Endothelial cell (in vitro differentiated cells): ENCODE results near the gene KRTAP4-9. TPM values are rescaled to one million over a fixed set of nuclear protein-coding genes. Genes with fewer than 3 reads are reported as not detected.

ENCODE experiments used
- DNase-seq: peaks from one replicate; pipeline ENCODE4 v3.0.0; 2021; ENCODE audit warnings: low spot score
- H3K27ac Mint-ChIP-seq: one replicate; pipeline ENCODE4 v1.8.0; 2021; ENCODE audit warnings: mixed read lengths, inconsistent platforms; ENCODE audit not compliant: unreplicated experiment
- H3K27me3 Mint-ChIP-seq: one replicate; pipeline ENCODE4 v1.8.0; 2021; ENCODE audit warnings: mild to moderate bottlenecking, moderate library complexity, mixed read lengths, inconsistent platforms; ENCODE audit not compliant: unreplicated experiment
- H3K36me3 Mint-ChIP-seq: one replicate; pipeline ENCODE4 v1.8.0; 2021; ENCODE audit warnings: mild to moderate bottlenecking, low read depth, mixed read lengths, inconsistent platforms; ENCODE audit not compliant: unreplicated experiment
- H3K4me1 Mint-ChIP-seq: one replicate; pipeline ENCODE4 v1.8.0; 2021; ENCODE audit warnings: mild to moderate bottlenecking, mixed read lengths, inconsistent platforms; ENCODE audit not compliant: unreplicated experiment
- H3K4me3 Mint-ChIP-seq: one replicate; pipeline ENCODE4 v1.8.0; 2021; ENCODE audit warnings: mild to moderate bottlenecking, mixed read lengths, inconsistent platforms; ENCODE audit not compliant: unreplicated experiment
- H3K9me3 Mint-ChIP-seq: one replicate; pipeline ENCODE4 v1.8.0; 2021; ENCODE audit warnings: mixed read lengths, inconsistent platforms; ENCODE audit not compliant: unreplicated experiment
- CTCF ChIP-seq: fragments of 200-600 bp; sonication (generic); IDR thresholded peaks from one replicate; pipeline ENCODE4 v1.5.0; 2021; ENCODE audit warnings: antibody characterized with exemption; ENCODE audit not compliant: unreplicated experiment
- total RNA-seq: library from RNA; stranded (reverse); fragmentation: NEBNext Ultra II Directional; extraction: Animal tissue kit (Norgen Biotek cat#: 25700); gene quantifications from one replicate; pipeline ENCODE4 v1.2.1, GENCODE V29; 2021; ENCODE audit not compliant: unreplicated experiment

KRTAP4-9 gene
- total RNA-seq, 1 donor from 2014 or later = not detected

DNA sequence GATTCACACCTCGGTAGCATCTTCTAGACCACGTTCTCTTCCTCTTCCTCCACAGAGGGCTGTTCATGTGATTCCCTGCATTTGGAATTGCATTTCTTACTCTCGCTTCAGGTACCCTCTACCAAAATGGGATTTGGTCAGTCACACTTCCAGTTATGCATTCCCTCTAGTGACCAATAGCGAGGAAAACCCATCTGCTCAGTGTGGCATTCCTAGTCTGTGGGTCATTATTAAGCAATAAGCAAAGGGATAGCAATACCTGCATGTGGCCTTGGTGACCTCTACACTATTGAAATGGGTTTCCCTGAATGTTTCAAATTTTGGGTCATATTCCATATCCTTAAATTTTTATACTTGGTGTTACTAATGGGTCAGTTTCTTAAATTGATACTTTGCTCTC, 44.8 kb downstream of the KRTAP4-9 start:
- Mint-ChIP-seq H3K27ac (no peak overlapping the region), H3K4me3 (no peak overlapping the region), H3K4me1 (peaks cover 7% of the 10 kb centered on the region), H3K9me3 (no peaks in the 10 kb centered on the region), H3K27me3 (peaks cover under 1% of the 10 kb centered on the region), H3K36me3 (no peaks in the 10 kb centered on the region)
- no peak for DNase-seq
- no peak for TF ChIP-seq CTCF

DNA sequence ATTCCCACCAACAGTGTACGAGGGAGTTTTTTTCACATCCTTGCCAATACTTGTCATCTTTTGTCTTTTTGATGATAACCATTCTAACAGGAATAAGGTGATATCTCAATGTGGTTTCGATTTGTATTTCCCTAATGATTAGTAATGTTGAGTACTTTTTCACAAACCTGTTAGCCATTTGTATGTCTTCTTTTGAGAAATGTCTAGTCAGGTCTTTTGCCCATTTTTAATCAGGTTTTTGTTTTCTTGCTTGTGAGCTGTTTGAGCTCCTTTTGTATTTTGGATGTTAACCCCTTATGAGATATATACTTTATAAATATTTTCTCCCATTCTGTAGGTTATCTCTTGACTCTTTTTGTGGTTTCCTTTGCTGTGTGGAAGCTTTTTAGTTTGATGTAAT, 46.3 kb downstream of the KRTAP4-9 start:
- H3K27me3 Mint-ChIP-seq = no peaks in the 10 kb centered on the region
- no peaks in the 10 kb centered on the region for H3K4me1 Mint-ChIP-seq
- TF ChIP-seq CTCF = no peak
- H3K27ac Mint-ChIP-seq = no peak overlapping the region
- H3K4me3 Mint-ChIP-seq = no peak overlapping the region
- H3K9me3 Mint-ChIP-seq = no peaks in the 10 kb centered on the region
- DNase-seq = no peak
- no peaks in the 10 kb centered on the region for H3K36me3 Mint-ChIP-seq

DNA sequence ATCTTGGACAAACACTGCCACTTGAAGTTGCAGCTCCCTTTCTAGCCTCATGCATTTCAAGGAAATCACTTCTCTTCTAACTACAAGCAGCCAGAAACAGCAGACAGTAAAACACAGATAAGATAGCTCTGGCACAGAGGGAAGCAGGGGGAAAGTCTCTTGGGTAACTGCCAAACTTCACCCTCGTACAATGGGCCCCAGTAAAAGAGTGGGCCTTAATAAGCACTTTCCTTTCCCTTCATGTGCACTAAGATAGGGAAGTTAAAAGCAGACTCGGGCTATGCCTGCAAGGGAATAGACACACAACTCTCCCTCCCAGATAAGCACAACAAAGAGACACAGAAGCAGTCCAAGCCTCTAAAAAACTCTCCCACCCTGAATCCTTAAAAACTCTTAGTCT, 48.7 kb downstream of the KRTAP4-9 start:
- H3K4me1 Mint-ChIP-seq = no peaks in the 10 kb centered on the region
- no peak overlapping the region for H3K4me3 Mint-ChIP-seq
- TF ChIP-seq CTCF = no peak
- no peaks in the 10 kb centered on the region for H3K27me3 Mint-ChIP-seq
- DNase-seq = no peak
- H3K9me3 Mint-ChIP-seq = no peaks in the 10 kb centered on the region
- no peaks in the 10 kb centered on the region for H3K36me3 Mint-ChIP-seq
- H3K27ac Mint-ChIP-seq = no peak overlapping the region

Other genes starting within 250 kb of the KRTAP4-9 start
- not detected for gene KRT12, start 238.2 kb upstream of the KRTAP4-9 start, total RNA-seq
- not detected for gene KRT20, start 220.1 kb upstream of the KRTAP4-9 start, total RNA-seq
- gene KRT23, start 167.7 kb upstream of the KRTAP4-9 start, total RNA-seq = not detected
- gene KRT39, start 138.4 kb upstream of the KRTAP4-9 start, total RNA-seq = 0.15 TPM
- not detected for gene KRT40, start 121.1 kb upstream of the KRTAP4-9 start, total RNA-seq
- not detected for gene KRTAP3-3, start 111.2 kb upstream of the KRTAP4-9 start, total RNA-seq
- gene KRTAP3-2, start 105.5 kb upstream of the KRTAP4-9 start, total RNA-seq = not detected
- gene KRTAP3-1, start 96.3 kb upstream of the KRTAP4-9 start, total RNA-seq = not detected
- not detected for gene KRTAP1-5, start 78.2 kb upstream of the KRTAP4-9 start, total RNA-seq
- gene KRTAP1-4, start 75.2 kb upstream of the KRTAP4-9 start, total RNA-seq = not detected
- not detected for gene KRTAP1-3, start 70.5 kb upstream of the KRTAP4-9 start, total RNA-seq
- gene KRTAP1-1, start 63.9 kb upstream of the KRTAP4-9 start, total RNA-seq = not detected
- not detected for gene KRTAP2-1, start 58.1 kb upstream of the KRTAP4-9 start, total RNA-seq
- gene KRTAP2-2, start 50.2 kb upstream of the KRTAP4-9 start, total RNA-seq = not detected
- not detected for gene KRTAP2-3, start 45.3 kb upstream of the KRTAP4-9 start, total RNA-seq
- not detected for gene KRTAP2-4, start 39.5 kb upstream of the KRTAP4-9 start, total RNA-seq
- not detected for gene KRTAP4-7, start 21.2 kb upstream of the KRTAP4-9 start, total RNA-seq
- not detected for gene KRTAP4-8, start 7.2 kb upstream of the KRTAP4-9 start, total RNA-seq
- gene KRTAP4-16, start 3.2 kb upstream of the KRTAP4-9 start, total RNA-seq = not detected
- not detected for gene KRTAP4-11, start 13.0 kb downstream of the KRTAP4-9 start, total RNA-seq
- not detected for gene KRTAP4-12, start 18.8 kb downstream of the KRTAP4-9 start, total RNA-seq
- gene KRTAP4-6, start 35.2 kb downstream of the KRTAP4-9 start, total RNA-seq = not detected
- not detected for gene KRTAP4-5, start 44.4 kb downstream of the KRTAP4-9 start, total RNA-seq
- gene KRTAP4-4, start 55.4 kb downstream of the KRTAP4-9 start, total RNA-seq = not detected
- not detected for gene KRTAP4-3, start 62.8 kb downstream of the KRTAP4-9 start, total RNA-seq
- gene KRTAP4-2, start 72.8 kb downstream of the KRTAP4-9 start, total RNA-seq = not detected
- gene KRTAP4-1, start 79.5 kb downstream of the KRTAP4-9 start, total RNA-seq = not detected
- gene KRTAP9-1, start 84.5 kb downstream of the KRTAP4-9 start, total RNA-seq = not detected
- gene KRTAP9-2, start 121.3 kb downstream of the KRTAP4-9 start, total RNA-seq = not detected
- gene KRTAP9-3, start 127.1 kb downstream of the KRTAP4-9 start, total RNA-seq = not detected
- not detected for gene KRTAP9-8, start 132.6 kb downstream of the KRTAP4-9 start, total RNA-seq
- gene KRTAP9-4, start 144.3 kb downstream of the KRTAP4-9 start, total RNA-seq = not detected
- gene KRTAP9-9, start 150.0 kb downstream of the KRTAP4-9 start, total RNA-seq = not detected
- gene KRTAP9-6, start 160.0 kb downstream of the KRTAP4-9 start, total RNA-seq = not detected
- not detected for gene KRTAP9-7, start 170.3 kb downstream of the KRTAP4-9 start, total RNA-seq
- not detected for gene KRTAP29-1, start 197.5 kb downstream of the KRTAP4-9 start, total RNA-seq
- gene KRTAP16-1, start 203.9 kb downstream of the KRTAP4-9 start, total RNA-seq = not detected
- not detected for gene KRTAP17-1, start 210.3 kb downstream of the KRTAP4-9 start, total RNA-seq
- gene KRT33A, start 245.4 kb downstream of the KRTAP4-9 start, total RNA-seq = not detected